Epithelial cell of prostate (primary cell): ENCODE measurements around the gene RAB1B.
A peak's percentile ranks its signal among the peaks of the same experiment; 100 is the strongest.
"Not testable (repeated sequence)": the region's sequence is repeated elsewhere in the genome, so short reads cannot be mapped to it uniquely, and the experiment has no call there.

Experiments used
- DNase-seq: peaks from one replicate; pipeline ENCODE4 v3.0.0-alpha.2; 2011; ENCODE audit warnings: low read depth, low spot score
- H3K27ac ChIP-seq: fragments of 450-650 bp; 2 replicates; pipeline ENCODE4 v1.5.1; 2017; ENCODE audit warnings: mild to moderate bottlenecking

RAB1B gene

GRCh38 chr11:66293777-66294625, 25.6 kb downstream of the RAB1B start:
- no peak overlapping the region for H3K27ac ChIP-seq
- no peak for DNase-seq

- DNase-seq: no peak
Observed at GRCh38 chr11:66294626-66295620, 26.5 kb downstream of the RAB1B start.

GRCh38 chr11:66297610-66298009, 29.2 kb downstream of the RAB1B start:
- no peak for DNase-seq
- no peak overlapping the region for H3K27ac ChIP-seq

More at GRCh38 chr11:66294626-66295620, 26.5 kb downstream of the RAB1B start:
- no peak overlapping the region for H3K27ac ChIP-seq

- no peak overlapping the region for H3K27ac ChIP-seq
- DNase-seq: no peak
Observed at GRCh38 chr11:66299186-66299585, 30.7 kb downstream of the RAB1B start.

GRCh38 chr11:66302656-66303055, 34.2 kb downstream of the RAB1B start:
- H3K27ac ChIP-seq: no peak overlapping the region
- DNase-seq: no peak

- no peak for DNase-seq
- no peak overlapping the region for H3K27ac ChIP-seq
Observed at GRCh38 chr11:66309475-66309874, 41.0 kb downstream of the RAB1B start.

GRCh38 chr11:66310324-66310723, 41.9 kb downstream of the RAB1B start:
- no peak for DNase-seq
- H3K27ac ChIP-seq: no peak overlapping the region

- not testable (repeated sequence) for H3K27ac ChIP-seq, DNase-seq
Observed at GRCh38 chr11:66310803-66311440, 42.5 kb downstream of the RAB1B start.

GRCh38 chr11:66311470-66311964, 43.1 kb downstream of the RAB1B start:
- no peak for DNase-seq
- peak overlapping the region; percentile 56 for H3K27ac ChIP-seq

GRCh38 chr11:66311965-66312548, 43.6 kb downstream of the RAB1B start:
- DNase-seq: peak; percentile 60
- H3K27ac ChIP-seq: peak overlapping the region; percentile 56

GRCh38 chr11:66312549-66313320, 44.3 kb downstream of the RAB1B start:
- DNase-seq: peak; percentile 76
- peak overlapping the region; percentile 56 for H3K27ac ChIP-seq

- no peak overlapping the region for H3K27ac ChIP-seq
- no peak for DNase-seq
Observed at GRCh38 chr11:66313321-66314185, 45.1 kb downstream of the RAB1B start.

- DNase-seq: no peak
- H3K27ac ChIP-seq: no peak overlapping the region
Observed at GRCh38 chr11:66314186-66314501, 45.7 kb downstream of the RAB1B start.

GRCh38 chr11:66314561-66315497, 46.4 kb downstream of the RAB1B start:
- no peak overlapping the region for H3K27ac ChIP-seq
- DNase-seq: no peak

- DNase-seq: no peak
- no peak overlapping the region for H3K27ac ChIP-seq
Observed at GRCh38 chr11:66315498-66315885, 47.1 kb downstream of the RAB1B start.

GRCh38 chr11:66315921-66316811, 47.7 kb downstream of the RAB1B start:
- no peak overlapping the region for H3K27ac ChIP-seq
- no peak for DNase-seq
